ENCODE measurements around the gene TSPAN9.

Gene TSPAN9

GRCh38 chr12:3275171-3276041 lies 198.2 kb downstream of the TSPAN9 start:
- peak; percentile 45 to 68 for DNase-seq (ENCODE audit: low read depth in 2 of 2)

GRCh38 chr12:3276226-3276625 lies 199.0 kb downstream of the TSPAN9 start:
- no peak for DNase-seq (ENCODE audit: low read depth in 2 of 2)

- DNase-seq (ENCODE audit: low read depth in 2 of 2), result no peak
Measured at GRCh38 chr12:3277306-3277943, 200.2 kb downstream of the TSPAN9 start.

GRCh38 chr12:3278681-3279414 lies 201.7 kb downstream of the TSPAN9 start:
- DNase-seq (ENCODE audit: low read depth in 2 of 2), result no peak

- no peak for DNase-seq (ENCODE audit: low read depth in 2 of 2)
Measured at GRCh38 chr12:3279415-3279780, 202.2 kb downstream of the TSPAN9 start.

- DNase-seq (ENCODE audit: low read depth in 2 of 2), result no peak
Measured at GRCh38 chr12:3279832-3280231, 202.7 kb downstream of the TSPAN9 start.

GRCh38 chr12:3280967-3281366 lies 203.8 kb downstream of the TSPAN9 start:
- no peak for DNase-seq (ENCODE audit: low read depth in 2 of 2)

- DNase-seq (ENCODE audit: low read depth in 2 of 2), result no peak
Measured at GRCh38 chr12:3281588-3282383, 204.6 kb downstream of the TSPAN9 start.

- no peak for DNase-seq (ENCODE audit: low read depth in 2 of 2)
Measured at GRCh38 chr12:3282384-3282670, 205.1 kb downstream of the TSPAN9 start.

- no peak for DNase-seq (ENCODE audit: low read depth in 2 of 2)
Measured at GRCh38 chr12:3283137-3283680, 206.0 kb downstream of the TSPAN9 start.

GRCh38 chr12:3284405-3284804 lies 207.2 kb downstream of the TSPAN9 start:
- DNase-seq (ENCODE audit: low read depth in 2 of 2), result no peak

- no peak for DNase-seq (ENCODE audit: low read depth in 2 of 2)
Measured at GRCh38 chr12:3285570-3285969, 208.4 kb downstream of the TSPAN9 start.

- DNase-seq (ENCODE audit: low read depth in 2 of 2), result no peak
Measured at GRCh38 chr12:3288690-3289089, 211.5 kb downstream of the TSPAN9 start.

- DNase-seq (ENCODE audit: low read depth in 2 of 2), result no peak
Measured at GRCh38 chr12:3289702-3290101, 212.5 kb downstream of the TSPAN9 start.

GRCh38 chr12:3291939-3292338 lies 214.8 kb downstream of the TSPAN9 start:
- no peak for DNase-seq (ENCODE audit: low read depth in 2 of 2)

- no peak for DNase-seq (ENCODE audit: low read depth in 2 of 2)
Measured at GRCh38 chr12:3292677-3293412, 215.7 kb downstream of the TSPAN9 start.

GRCh38 chr12:3293446-3294161 lies 216.4 kb downstream of the TSPAN9 start:
- DNase-seq (ENCODE audit: low read depth in 2 of 2), result no peak

GRCh38 chr12:3294481-3294911 lies 217.3 kb downstream of the TSPAN9 start:
- no peak for DNase-seq (ENCODE audit: low read depth in 2 of 2)

- no peak for DNase-seq (ENCODE audit: low read depth in 2 of 2)
Measured at GRCh38 chr12:3295225-3295624, 218.0 kb downstream of the TSPAN9 start.
